K562 (cell line): ENCODE results near the gene UBE2V1. TPM values are rescaled to one million over a fixed set of nuclear protein-coding genes. Genes with fewer than 3 reads are reported as not detected.

Experiments
- ADNP ChIP-seq: fragments of 200-800 bp; sonication (Bioruptor generic); IDR thresholded peaks from 2 replicates; pipeline ENCODE4 v1.6.1; 2016; ENCODE audit warnings: missing genetic modification characterization, missing compliant biosample characterization
- ARNT ChIP-seq, 2 experiments: fragments of 450-650 bp; IDR thresholded peaks; 2 replicates each; pipeline ENCODE4 v1.6.1; 2016; ENCODE audit warnings: mild to moderate bottlenecking in 1 of 2
- BRD4 ChIP-seq: fragments of 200-600 bp; sonication (generic); IDR thresholded peaks from 2 replicates; pipeline ENCODE4 v1.6.1; 2017; ENCODE audit warnings: inconsistent platforms
- ELK3 ChIP-seq: fragments of 450-650 bp; formaldehyde crosslinking; IDR thresholded peaks from 2 replicates; pipeline ENCODE4 v1.4.0; 2020; ENCODE audit warnings: mild to moderate bottlenecking
- ETS1 ChIP-seq: conservative IDR thresholded peaks from 2 replicates; pipeline ENCODE4 v1.6.1; 2011; ENCODE audit warnings: low read depth, mild to moderate bottlenecking, low read length; ENCODE audit not compliant: control insufficient read depth
- HMBOX1 ChIP-seq: sonication (generic); IDR thresholded peaks from 2 replicates; pipeline ENCODE4 v1.6.1; 2016
- HNRNPL ChIP-seq: fragments of 200-400 bp; formaldehyde crosslinking; IDR thresholded peaks from 2 replicates; pipeline ENCODE4 v1.6.1; 2017; ENCODE audit warnings: low read depth, mild to moderate bottlenecking, low read length
- KAT7 ChIP-seq: sonication (generic); formaldehyde crosslinking; IDR thresholded peaks from 2 replicates; pipeline ENCODE4 v1.8.0; 2022; ENCODE audit warnings: missing genetic modification reagents, mild to moderate bottlenecking, borderline replicate concordance
- MAFK ChIP-seq: IDR thresholded peaks from 2 replicates; pipeline ENCODE4 v1.6.1; 2011; ENCODE audit warnings: low read length, improper control_type of control experiment
- NCOA6 ChIP-seq: fragments of 450-650 bp; IDR thresholded peaks from 2 replicates; pipeline ENCODE4 v1.6.1; 2017; ENCODE audit warnings: mild to moderate bottlenecking
- NR2F6 ChIP-seq: fragments of 450-650 bp; formaldehyde crosslinking; IDR thresholded peaks from 2 replicates; pipeline ENCODE4 v1.4.0; 2020; ENCODE audit warnings: mild to moderate bottlenecking
- RBFOX2 ChIP-seq: fragments of 200-400 bp; formaldehyde crosslinking; IDR thresholded peaks from 2 replicates; pipeline ENCODE4 v1.6.1; 2017; ENCODE audit warnings: low read depth, mild to moderate bottlenecking, low read length, moderate library complexity
- RFX7 ChIP-seq: fragments of 250-450 bp; sonication (Bioruptor Pico); IDR thresholded peaks from 2 replicates; pipeline ENCODE4 v1.5.1; 2021; ENCODE audit warnings: mild to moderate bottlenecking
- SPI1 ChIP-seq: IDR thresholded peaks from 2 replicates; pipeline ENCODE4 v1.6.1; 2011; ENCODE audit warnings: low read depth, low read length, control low read depth, borderline replicate concordance
- SREBF2 ChIP-seq: sonication (generic); formaldehyde crosslinking; IDR thresholded peaks from 2 replicates; pipeline ENCODE4 v1.4.0; 2020; ENCODE audit warnings: mild to moderate bottlenecking, missing genetic modification reagents
- ZBTB26 ChIP-seq: fragments of 450-650 bp; formaldehyde crosslinking; IDR thresholded peaks from 2 replicates; pipeline ENCODE4 v1.4.0; 2022; ENCODE audit warnings: missing genetic modification characterization
- ZKSCAN1 ChIP-seq: fragments of 150-350 bp; IDR thresholded peaks from 2 replicates; pipeline ENCODE4 v1.6.1; 2016; ENCODE audit warnings: low read depth, low read length
- ZNF699 ChIP-seq: fragments of 250-450 bp; sonication (Bioruptor Pico); IDR thresholded peaks from 2 replicates; pipeline ENCODE4 v1.8.0; 2021; ENCODE audit warnings: mild to moderate bottlenecking, moderate library complexity; ENCODE audit not compliant: insufficient replicate concordance
- polyA plus RNA-seq, 8 experiments: library from polyadenylated mRNA; depleted of rRNA in 4 of 8; stranded (reverse) in 5 of 8; unstranded in 3 of 8; fragments of >200 nt; fragmentation: Nextera tagmentation in 2 of 8; fragmentation: Illumina TruSeq in 1 of 8; extraction: Ambion mirVana in 2 of 8; extraction: Trizol in 1 of 8; gene quantifications; 2 replicates each; pipeline versions ENCODE4 v1.2.1 to v1.2.3, GENCODE V29; 2011 to 2014; ENCODE audit warnings: inconsistent platforms in 1 of 8, missing spikeins in 1 of 8
- total RNA-seq, 7 experiments: library from RNA; depleted of rRNA in 6 of 7; stranded (reverse); fragments of >200 nt in 6 of 7; fragmentation: Illumina TruSeq in 2 of 7; extraction: Trizol in 2 of 7; gene quantifications; 2 replicates each; pipeline versions ENCODE4 v1.2.1 to v1.2.3, GENCODE V29; 2011 to 2021; ENCODE audit warnings: low replicate concordance in 1 of 7
- TF ChIP-seq, protein P1 (sequence below): fragments of 250-450 bp; sonication (Bioruptor Pico); IDR thresholded peaks from 2 replicates; pipeline ENCODE4 v1.4.0; 2020; ENCODE audit warnings: borderline replicate concordance
- TF ChIP-seq, protein P2 (sequence below): sonication (generic); formaldehyde crosslinking; IDR thresholded peaks from 2 replicates; pipeline ENCODE4 v1.5.0; 2020; ENCODE audit warnings: missing genetic modification reagents

UBE2V1 gene
- total and polyA plus RNA-seq, 9 of the 15 experiments (the other 6 are each of a cell fraction or from before 2014, with no cell fraction given): 93.0 to 357 (median 119) TPM

- TF ChIP-seq ZBTB26 (CRISPR knock-in tag): no peak
- no peak for TF ChIP-seq NR2F6 (CRISPR knock-in tag)
- TF ChIP-seq ADNP (tag): no peak
- TF ChIP-seq, protein P1, sequence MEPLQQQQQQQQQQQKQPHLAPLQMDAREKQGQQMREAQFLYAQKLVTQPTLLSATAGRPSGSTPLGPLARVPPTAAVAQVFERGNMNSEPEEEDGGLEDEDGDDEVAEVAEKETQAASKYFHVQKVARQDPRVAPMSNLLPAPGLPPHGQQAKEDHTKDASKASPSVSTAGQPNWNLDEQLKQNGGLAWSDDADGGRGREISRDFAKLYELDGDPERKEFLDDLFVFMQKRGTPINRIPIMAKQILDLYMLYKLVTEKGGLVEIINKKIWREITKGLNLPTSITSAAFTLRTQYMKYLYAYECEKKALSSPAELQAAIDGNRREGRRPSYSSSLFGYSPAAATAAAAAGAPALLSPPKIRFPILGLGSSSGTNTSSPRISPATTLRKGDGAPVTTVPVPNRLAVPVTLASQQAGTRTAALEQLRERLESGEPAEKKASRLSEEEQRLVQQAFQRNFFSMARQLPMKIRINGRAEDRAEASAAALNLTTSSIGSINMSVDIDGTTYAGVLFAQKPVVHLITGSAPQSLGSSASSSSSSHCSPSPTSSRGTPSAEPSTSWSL (CRISPR knock-in tag): no peak
- TF ChIP-seq ARNT (IDR thresholded peaks at IDR 0.05): no peak
- TF ChIP-seq BRD4: no peak
- no peak; the same call in 1 of the 2 replicates for TF ChIP-seq KAT7 (CRISPR knock-in tag)
- TF ChIP-seq HMBOX1: no peak
- peak; percentile 83 for TF ChIP-seq HNRNPL
- TF ChIP-seq ZKSCAN1: peak; percentile 98
- TF ChIP-seq SPI1: no peak
- TF ChIP-seq RFX7 (CRISPR knock-in tag): no peak
- TF ChIP-seq RBFOX2: peak; percentile 90
- TF ChIP-seq, protein P2, sequence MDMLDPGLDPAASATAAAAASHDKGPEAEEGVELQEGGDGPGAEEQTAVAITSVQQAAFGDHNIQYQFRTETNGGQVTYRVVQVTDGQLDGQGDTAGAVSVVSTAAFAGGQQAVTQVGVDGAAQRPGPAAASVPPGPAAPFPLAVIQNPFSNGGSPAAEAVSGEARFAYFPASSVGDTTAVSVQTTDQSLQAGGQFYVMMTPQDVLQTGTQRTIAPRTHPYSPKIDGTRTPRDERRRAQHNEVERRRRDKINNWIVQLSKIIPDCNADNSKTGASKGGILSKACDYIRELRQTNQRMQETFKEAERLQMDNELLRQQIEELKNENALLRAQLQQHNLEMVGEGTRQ (CRISPR knock-in tag): no peak
- no peak for TF ChIP-seq NCOA6
- no peak for TF ChIP-seq MAFK
- TF ChIP-seq SREBF2 (CRISPR knock-in tag): no peak
- no peak; the same call in 1 of the 2 replicates for TF ChIP-seq ETS1
- TF ChIP-seq ZNF699 (CRISPR knock-in tag): no peak
- no peak for TF ChIP-seq ELK3 (CRISPR knock-in tag)
Measured at GRCh38 chr20:50153500-50154377, 40.8 kb upstream of the UBE2V1 start, which contains the start of gene PEDS1 (continued).
